RWPE2 (cell line): ENCODE results near the gene SPINDOC.
A peak's percentile ranks its signal among the peaks of the same experiment; 100 is the strongest.
"Not testable (repeated sequence)": the region's sequence is repeated elsewhere in the genome, so short reads cannot be mapped to it uniquely, and the experiment has no call there.

Experiments used
- ATAC-seq: fragments of 200-7000 bp; cut with Tn5 transposase; 3 replicates; pipeline ENCODE4 v1.9.1; 2021; ENCODE audit warnings: low read depth
- DNase-seq: peaks from one replicate; pipeline ENCODE4 v3.0.0-alpha.2; 2020; ENCODE audit warnings: low spot score
- H3K27ac ChIP-seq: fragments of 450-650 bp; 2 replicates; pipeline ENCODE4 v1.5.1; 2017; ENCODE audit warnings: mild to moderate bottlenecking; ENCODE audit not compliant: poor library complexity, severe bottlenecking
- H3K27me3 ChIP-seq: fragments of 250-450 bp; sonication (Bioruptor Pico); 2 replicates; pipeline ENCODE4 v1.5.1; 2021; ENCODE audit warnings: mild to moderate bottlenecking, moderate library complexity; ENCODE audit not compliant: insufficient read depth, poor library complexity, severe bottlenecking
- H3K36me3 ChIP-seq: fragments of 250-450 bp; sonication (Bioruptor Pico); 2 replicates; pipeline ENCODE4 v1.5.1; 2020; ENCODE audit warnings: low read depth, mild to moderate bottlenecking, moderate library complexity
- H3K4me1 ChIP-seq: fragments of 250-450 bp; sonication (Bioruptor Pico); 2 replicates; pipeline ENCODE4 v1.5.1; 2021; ENCODE audit warnings: mild to moderate bottlenecking, moderate library complexity; ENCODE audit not compliant: insufficient read depth, poor library complexity, severe bottlenecking
- H3K4me3 ChIP-seq: fragments of 250-450 bp; sonication (Bioruptor Pico); 2 replicates; pipeline ENCODE4 v1.5.1; 2021; ENCODE audit warnings: mild to moderate bottlenecking, moderate library complexity; ENCODE audit not compliant: severe bottlenecking
- H3K9me3 ChIP-seq: fragments of 250-450 bp; sonication (Bioruptor Pico); 2 replicates; pipeline ENCODE4 v1.5.1; 2021; ENCODE audit warnings: mild to moderate bottlenecking, moderate library complexity; ENCODE audit not compliant: severe bottlenecking
- CTCF ChIP-seq: fragments of 450-650 bp; IDR thresholded peaks from one replicate; pipeline ENCODE4 v1.5.1; 2017; ENCODE audit warnings: mild to moderate bottlenecking, moderate library complexity; ENCODE audit not compliant: poor library complexity, severe bottlenecking

Gene SPINDOC

GRCh38 chr11:63854696-63855095 lies 41.4 kb downstream of the SPINDOC start:
- DNase-seq (no peak), ATAC-seq (no peak)
- no peaks in the 10 kb centered on the region for H3K9me3 ChIP-seq
- H3K27me3 ChIP-seq = no peaks in the 10 kb centered on the region
- H3K4me1 ChIP-seq = peaks cover 4% of the 10 kb centered on the region
- no peak overlapping the region for H3K27ac ChIP-seq
- no peak overlapping the region for H3K4me3 ChIP-seq
- peaks cover 27% of the 10 kb centered on the region for H3K36me3 ChIP-seq
- TF ChIP-seq CTCF = no peak

- DNase-seq (no peak), ATAC-seq (no peak)
- Histone ChIP-seq H3K4me1 (peaks cover 4% of the 10 kb centered on the region), H3K9me3 (no peaks in the 10 kb centered on the region), H3K4me3 (no peak overlapping the region), H3K27me3 (no peaks in the 10 kb centered on the region), H3K27ac (no peak overlapping the region), H3K36me3 (peaks cover 31% of the 10 kb centered on the region)
- TF ChIP-seq CTCF = no peak
Measured at GRCh38 chr11:63855975-63856374, 42.7 kb downstream of the SPINDOC start.

- H3K27me3 ChIP-seq = no peaks in the 10 kb centered on the region
- H3K36me3 ChIP-seq = peaks cover 29% of the 10 kb centered on the region
- H3K27ac ChIP-seq = no peak overlapping the region
- H3K4me1 ChIP-seq = peaks cover 4% of the 10 kb centered on the region
- no peak for DNase-seq
- H3K4me3 ChIP-seq = no peak overlapping the region
- no peak for ATAC-seq
- TF ChIP-seq CTCF = no peak
- H3K9me3 ChIP-seq = no peaks in the 10 kb centered on the region
Measured at GRCh38 chr11:63858628-63859550, 45.6 kb downstream of the SPINDOC start.

GRCh38 chr11:63862923-63863322 lies 49.7 kb downstream of the SPINDOC start:
- Histone ChIP-seq H3K36me3 (peaks cover 26% of the 10 kb centered on the region), H3K4me1 (peaks cover 4% of the 10 kb centered on the region), H3K9me3 (no peaks in the 10 kb centered on the region), H3K4me3 (no peak overlapping the region), H3K27ac (no peak overlapping the region), H3K27me3 (no peaks in the 10 kb centered on the region)
- ATAC-seq (peak; percentile 14; the same call in 1 of the 3 replicates), DNase-seq (no peak)
- TF ChIP-seq CTCF = no peak

- peaks cover 26% of the 10 kb centered on the region for H3K36me3 ChIP-seq
- H3K4me3 ChIP-seq, H3K27ac ChIP-seq, H3K27me3 ChIP-seq, H3K4me1 ChIP-seq, H3K9me3 ChIP-seq, ATAC-seq, DNase-seq: not testable (repeated sequence)
Measured at GRCh38 chr11:63863620-63864019, 50.4 kb downstream of the SPINDOC start.
